ENCODE measurements around the gene NAT8L. TPM values are rescaled to one million over a fixed set of nuclear protein-coding genes. Genes with fewer than 3 reads are reported as not detected.

The NAT8L gene
- total and polyA plus RNA-seq, 2 of the 4 experiments (the other 2 are of a cell fraction) = 0.05 TPM; not detected in 1

GRCh38 chr4:2071912-2072867 lies 13.1 kb downstream of the NAT8L start:
- in situ Hi-C loops (cut with MboI; ENCODE audit: low sequenced_read_pairs) = no loop called here
- CTCF ChIA-PET = no interaction called here
- intact Hi-C loops (cut with micrococcal nuclease) = no loop called here

More at GRCh38 chr4:2071912-2072867, 13.1 kb downstream of the NAT8L start:
- H2AK5ac ChIP-seq (ENCODE audit: low read depth, low read length) = no peak overlapping the region
- no peak overlapping the region for H2BK5ac ChIP-seq (ENCODE audit: low read depth, low read length, poor library complexity, severe bottlenecking)
- peaks cover 6% of the 10 kb centered on the region; the same call in 1 of the 2 replicates for H3K9me1 ChIP-seq (ENCODE audit: insufficient read depth, low read length)
- no peaks in the 10 kb centered on the region for H3K9me3 ChIP-seq (ENCODE audit: control insufficient read depth, insufficient read depth, low read length)
- no TSS peak for BruUV-seq (replicated peaks)
- H2BK20ac ChIP-seq (ENCODE audit: low read depth, low read length) = no peak overlapping the region
- no peak overlapping the region for H3K56ac ChIP-seq (ENCODE audit: extremely low read depth, insufficient read depth, low read length)
- no peak overlapping the region for H3K9ac ChIP-seq (ENCODE audit: low read depth, low read length)
- no peak overlapping the region for H2BK120ac ChIP-seq (ENCODE audit: low read depth, low read length)
- no peak for ATAC-seq (ENCODE audit: low read depth)
- H3K4me1 ChIP-seq (ENCODE audit: control insufficient read depth, insufficient read depth, low read length) = no peaks in the 10 kb centered on the region
- H3K18ac ChIP-seq (ENCODE audit: low read depth, low read length) = no peak overlapping the region
- no peak overlapping the region for H4K91ac ChIP-seq (ENCODE audit: insufficient read depth, low read depth, low read length)
- no peak overlapping the region for H3K23ac ChIP-seq (ENCODE audit: low read depth, low read length)
- no peaks in the 10 kb centered on the region for H3K79me1 ChIP-seq (ENCODE audit: low read depth in 1 of 2, low read length in 2 of 2)
- no peak overlapping the region for H3K4ac ChIP-seq (ENCODE audit: low read depth, low read length)
- no peak overlapping the region for H4K8ac ChIP-seq (ENCODE audit: low read depth in 2 of 2, low read length in 2 of 2)
- dilution Hi-C loops (cut with HindIII; ENCODE audit: low sequenced_read_pairs, unreplicated experiment) = no loop called here
- H3K4me2 ChIP-seq (ENCODE audit: low read depth, low read length) = no peak overlapping the region
- no peak overlapping the region for H3K4me3 ChIP-seq (ENCODE audit: insufficient read depth, low read depth, low read length)
- no peak overlapping the region for H4K5ac ChIP-seq (ENCODE audit: low read depth, low read length)
- H2AK9ac ChIP-seq (replicated peaks; ENCODE audit: low read depth, low read length, poor library complexity) = no peak overlapping the region
- H3K36me3 ChIP-seq (ENCODE audit: control insufficient read depth, insufficient read depth, low read length) = no peaks in the 10 kb centered on the region
- 50% methylated on average over 6 of the region's 28 CpGs; no CpG with 5 or more reads in 1 of the 2 experiments for WGBS, 2 experiments (ENCODE audit: extremely low coverage in 2 of 2, insufficient read length in 1 of 2)
- H2AFZ ChIP-seq (replicated peaks; ENCODE audit: low read length, poor library complexity) = no peak overlapping the region
- H3K14ac ChIP-seq (replicated peaks; ENCODE audit: low read depth, low read length) = no peak overlapping the region
- TF ChIP-seq BHLHE40 (IDR thresholded peaks at IDR 0.05; ENCODE audit: low read depth, low read length) (no peak), MAFK (IDR thresholded peaks at IDR 0.05; ENCODE audit: low read depth, low read length) (no peak), CEBPB (IDR thresholded peaks at IDR 0.05; ENCODE audit: low read depth, low read length) (no peak), FOS (IDR thresholded peaks at IDR 0.05; ENCODE audit: low read depth, low read length) (no peak), CHD1 (IDR thresholded peaks at IDR 0.05; ENCODE audit: low read depth, low read length) (no peak), ELK1 (IDR thresholded peaks at IDR 0.05; ENCODE audit: borderline replicate concordance, low read depth, low read length) (no peak), NFE2L2 (IDR thresholded peaks at IDR 0.05; ENCODE audit: low read depth, low read length) (no peak), RAD21 (IDR thresholded peaks at IDR 0.05; ENCODE audit: low read length) (no peak), SMC3 (IDR thresholded peaks at IDR 0.05; ENCODE audit: low read depth, low read length) (no peak), MAZ (IDR thresholded peaks at IDR 0.05; ENCODE audit: borderline replicate concordance, low read depth, low read length) (no peak), RCOR1 (IDR thresholded peaks at IDR 0.05; ENCODE audit: insufficient replicate concordance, low read length) (no peak), POLR2A (IDR thresholded peaks at IDR 0.05; ENCODE audit: low read depth, low read length) (no peak), RFX5 (IDR thresholded peaks at IDR 0.05; ENCODE audit: low read depth, low read length) (no peak), MXI1 (IDR thresholded peaks at IDR 0.05; ENCODE audit: borderline replicate concordance, low read depth, low read length) (no peak)
- TF ChIP-seq, protein P1, sequence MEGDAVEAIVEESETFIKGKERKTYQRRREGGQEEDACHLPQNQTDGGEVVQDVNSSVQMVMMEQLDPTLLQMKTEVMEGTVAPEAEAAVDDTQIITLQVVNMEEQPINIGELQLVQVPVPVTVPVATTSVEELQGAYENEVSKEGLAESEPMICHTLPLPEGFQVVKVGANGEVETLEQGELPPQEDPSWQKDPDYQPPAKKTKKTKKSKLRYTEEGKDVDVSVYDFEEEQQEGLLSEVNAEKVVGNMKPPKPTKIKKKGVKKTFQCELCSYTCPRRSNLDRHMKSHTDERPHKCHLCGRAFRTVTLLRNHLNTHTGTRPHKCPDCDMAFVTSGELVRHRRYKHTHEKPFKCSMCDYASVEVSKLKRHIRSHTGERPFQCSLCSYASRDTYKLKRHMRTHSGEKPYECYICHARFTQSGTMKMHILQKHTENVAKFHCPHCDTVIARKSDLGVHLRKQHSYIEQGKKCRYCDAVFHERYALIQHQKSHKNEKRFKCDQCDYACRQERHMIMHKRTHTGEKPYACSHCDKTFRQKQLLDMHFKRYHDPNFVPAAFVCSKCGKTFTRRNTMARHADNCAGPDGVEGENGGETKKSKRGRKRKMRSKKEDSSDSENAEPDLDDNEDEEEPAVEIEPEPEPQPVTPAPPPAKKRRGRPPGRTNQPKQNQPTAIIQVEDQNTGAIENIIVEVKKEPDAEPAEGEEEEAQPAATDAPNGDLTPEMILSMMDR (conservative IDR thresholded peaks at IDR 0.05; ENCODE audit: low read depth, low read length) = no peak
- no peak overlapping the region for H3K27ac ChIP-seq (ENCODE audit: insufficient read depth, low read length)
- H3K27me3 ChIP-seq (ENCODE audit: control insufficient read depth, insufficient read depth, low read length) = peaks cover 12% of the 10 kb centered on the region; the same call in 1 of the 2 replicates
- H4K20me1 ChIP-seq (ENCODE audit: insufficient read depth, low read length) = no peaks in the 10 kb centered on the region
- H2BK15ac ChIP-seq (ENCODE audit: low read depth, low read length) = no peak overlapping the region
- no peak for DNase-seq
- POLR2A ChIA-PET (ENCODE audit: unreplicated experiment) = no interaction called here
